CD4-positive, CD25-positive, alpha-beta regulatory T cell (primary cell): ENCODE measurements around the gene NCOA1. TPM values are rescaled to one million over a fixed set of nuclear protein-coding genes. Genes with fewer than 3 reads are reported as not detected.

ENCODE experiments used
- ATAC-seq, 2 donors: fragments of 150-1000 bp; cut with Tn5 transposase; one replicate each; pipeline ENCODE4 v1.10.0; 2021; ENCODE audit warnings: low read depth in 2 of 2, moderate number of reproducible peaks in 2 of 2, moderate library complexity in 1 of 2
- DNase-seq, 3 donors: peaks; one replicate each; pipeline versions ENCODE4 v3.0.0 to v3.0.0-alpha.2; 2012 to 2022; ENCODE audit warnings: mixed read lengths in 1 of 3
- H3K27ac ChIP-seq: one replicate; pipeline ENCODE4 v1.7.0; 2013; ENCODE audit warnings: mild to moderate bottlenecking, low read length; ENCODE audit not compliant: insufficient read depth, poor library complexity, severe bottlenecking
- H3K27me3 ChIP-seq: one replicate; pipeline ENCODE4 v1.7.0; 2013; ENCODE audit warnings: low read length; ENCODE audit not compliant: control insufficient read depth, insufficient read depth
- H3K36me3 ChIP-seq: one replicate; pipeline ENCODE4 v1.7.0; 2013; ENCODE audit warnings: mild to moderate bottlenecking, low read length, moderate library complexity; ENCODE audit not compliant: control insufficient read depth, insufficient read depth
- H3K4me1 ChIP-seq: 2 replicates; pipeline ENCODE4 v1.7.0; 2013; ENCODE audit warnings: mild to moderate bottlenecking, low read length; ENCODE audit not compliant: insufficient read depth, control insufficient read depth, poor library complexity, severe bottlenecking
- H3K4me3 ChIP-seq: one replicate; pipeline ENCODE4 v1.7.0; 2013; ENCODE audit warnings: low read depth, mild to moderate bottlenecking, low read length, moderate library complexity
- H3K9me3 ChIP-seq, 2 experiments: 1 replicate in 1 of 2; 2 replicates in 1 of 2; pipeline ENCODE4 v1.7.0; 2013; ENCODE audit warnings: low read length in 2 of 2, mild to moderate bottlenecking in 1 of 2, moderate library complexity in 1 of 2; ENCODE audit not compliant: control insufficient read depth in 2 of 2
- H3K27ac Mint-ChIP-seq, 3 donors: one replicate each; pipeline ENCODE4 v1.8.0; 2020 to 2022; ENCODE audit warnings: mild to moderate bottlenecking in 3 of 3, mixed read lengths in 3 of 3, moderate library complexity in 2 of 3
- H3K27me3 Mint-ChIP-seq: one replicate; pipeline ENCODE4 v1.8.0; 2022; ENCODE audit warnings: mild to moderate bottlenecking, mixed read lengths
- H3K36me3 Mint-ChIP-seq: one replicate; pipeline ENCODE4 v1.8.0; 2020; ENCODE audit warnings: mixed read lengths
- H3K4me1 Mint-ChIP-seq, 4 donors: one replicate each; pipeline ENCODE4 v1.8.0; 2020 to 2022; ENCODE audit warnings: mixed read lengths in 4 of 4, mild to moderate bottlenecking in 1 of 4
- H3K4me3 Mint-ChIP-seq, 4 donors: one replicate each; pipeline ENCODE4 v1.8.0; 2020 to 2022; ENCODE audit warnings: mild to moderate bottlenecking in 4 of 4, mixed read lengths in 4 of 4, moderate library complexity in 3 of 4
- H3K9me3 Mint-ChIP-seq, 7 donors: one replicate each; pipeline ENCODE4 v1.8.0; 2020 to 2022; ENCODE audit warnings: mixed read lengths in 7 of 7, mild to moderate bottlenecking in 3 of 7, moderate library complexity in 2 of 7
- polyA plus RNA-seq, 4 donors: library from polyadenylated mRNA; unstranded; fragments of 300-500 nt; fragmentation: Illumina TruSeq; gene quantifications; one replicate each; pipeline ENCODE4 v1.2.3, GENCODE V29; 2021
- total RNA-seq: library from RNA; stranded (reverse); gene quantifications from one replicate; pipeline ENCODE4 v1.2.3, GENCODE V29; 2022

The NCOA1 gene
- total and polyA plus RNA-seq, 5 donors from 2014 or later = 9.0 to 53.6 (median 15.2) TPM

DNA sequence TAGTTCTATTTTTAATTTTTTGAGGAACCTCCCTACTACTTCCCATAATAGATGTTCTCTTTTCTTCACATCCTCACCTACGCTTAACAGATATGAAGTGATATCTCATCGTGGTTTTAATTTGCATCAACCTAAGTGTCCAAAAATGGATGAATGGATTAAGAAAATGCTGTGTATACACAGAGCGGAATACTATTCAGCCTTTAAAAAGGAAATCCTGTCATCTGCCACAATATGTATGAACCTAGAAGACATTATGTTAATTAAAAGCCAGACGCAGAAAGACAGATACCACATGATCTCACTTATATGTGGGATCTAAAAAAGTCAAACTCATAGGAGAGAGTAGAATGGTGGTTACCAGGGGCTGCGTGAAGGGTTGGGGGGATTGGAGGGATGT is 189.1 kb downstream of the NCOA1 start:
- ATAC-seq (no peak), DNase-seq (no peak)
- Histone ChIP-seq H3K27ac (no peak overlapping the region), H3K9me3 (no peaks in the 10 kb centered on the region), H3K36me3 (peaks cover 26% of the 10 kb centered on the region), H3K4me3 (no peak overlapping the region), H3K27me3 (no peaks in the 10 kb centered on the region), H3K4me1 (no peaks in the 10 kb centered on the region)
- Mint-ChIP-seq H3K27me3 (no peaks in the 10 kb centered on the region), H3K36me3 (peaks cover 41% of the 10 kb centered on the region), H3K4me1 (peaks cover 0 to 5% (median 0%) of the 10 kb centered on the region in 4 donors), H3K27ac (peak overlapping the region in 1 of 3 donors; percentile 67), H3K9me3 (peaks cover 0 to 3% (median 0%) of the 10 kb centered on the region in 7 donors), H3K4me3 (no peak overlapping the region)

DNA sequence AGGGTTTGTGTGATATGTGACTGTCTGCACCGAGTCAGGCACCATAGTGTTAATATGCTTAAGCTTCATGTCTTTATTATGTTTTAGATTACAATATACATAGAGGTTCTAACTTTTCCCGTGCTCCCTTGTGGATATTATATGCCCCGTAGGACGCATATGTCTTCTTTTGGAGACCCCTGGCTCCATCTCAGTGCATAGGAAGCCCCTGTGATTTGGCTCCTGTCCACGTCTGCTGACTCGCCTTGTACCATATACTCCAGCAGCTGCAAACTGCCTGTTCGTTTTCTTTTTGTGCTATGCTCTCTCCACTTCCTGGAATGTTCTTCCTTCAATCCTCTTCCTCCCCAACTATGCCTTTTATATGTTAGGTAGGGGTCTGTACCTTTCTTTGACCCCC is 191.2 kb downstream of the NCOA1 start:
- DNase-seq (no peak), ATAC-seq (no peak)
- H3K4me1 Mint-ChIP-seq = peaks cover 0 to 11% (median 0%) of the 10 kb centered on the region in 4 donors
- Histone ChIP-seq H3K9me3 (no peaks in the 10 kb centered on the region), H3K27ac (no peak overlapping the region), H3K4me3 (no peak overlapping the region), H3K4me1 (no peaks in the 10 kb centered on the region), H3K36me3 (peaks cover 25% of the 10 kb centered on the region), H3K27me3 (no peaks in the 10 kb centered on the region)
- H3K27me3 Mint-ChIP-seq = no peaks in the 10 kb centered on the region
- peaks cover 0 to 5% (median 0%) of the 10 kb centered on the region in 7 donors for H3K9me3 Mint-ChIP-seq
- H3K4me3 Mint-ChIP-seq = no peak overlapping the region
- no peak overlapping the region for H3K27ac Mint-ChIP-seq
- peaks cover 49% of the 10 kb centered on the region for H3K36me3 Mint-ChIP-seq

DNA sequence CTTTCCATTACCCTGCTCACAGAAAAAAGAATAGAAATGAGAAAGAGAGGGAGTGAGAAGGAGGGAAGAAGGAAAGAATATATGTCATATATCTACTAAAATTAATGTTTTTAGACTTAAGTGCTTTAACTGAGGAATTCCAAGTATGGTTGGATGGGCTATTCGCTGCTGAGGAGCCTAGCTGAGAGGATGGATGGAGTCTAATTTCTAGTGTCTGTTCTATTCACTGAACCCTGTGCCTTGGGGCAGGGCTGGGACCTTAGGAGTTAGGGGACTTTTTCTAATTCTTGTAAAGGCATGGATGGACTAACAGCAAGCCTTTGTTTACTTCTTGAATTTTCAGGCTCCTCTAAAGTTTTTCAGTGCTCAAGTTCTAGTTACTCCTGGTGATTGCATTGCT is 192.4 kb downstream of the NCOA1 start:
- Histone ChIP-seq H3K4me1 (no peaks in the 10 kb centered on the region), H3K27ac (no peak overlapping the region), H3K27me3 (no peaks in the 10 kb centered on the region), H3K4me3 (no peak overlapping the region), H3K9me3 (no peaks in the 10 kb centered on the region), H3K36me3 (peaks cover 23% of the 10 kb centered on the region)
- DNase-seq = no peak
- peaks cover 0 to 5% (median 0%) of the 10 kb centered on the region in 7 donors for H3K9me3 Mint-ChIP-seq
- no peaks in the 10 kb centered on the region for H3K27me3 Mint-ChIP-seq
- H3K36me3 Mint-ChIP-seq = peaks cover 50% of the 10 kb centered on the region
- no peak overlapping the region for H3K27ac Mint-ChIP-seq
- H3K4me1 Mint-ChIP-seq = peaks cover 0 to 15% (median 7%) of the 10 kb centered on the region in 4 donors
- no peak for ATAC-seq
- H3K4me3 Mint-ChIP-seq = no peak overlapping the region

DNA sequence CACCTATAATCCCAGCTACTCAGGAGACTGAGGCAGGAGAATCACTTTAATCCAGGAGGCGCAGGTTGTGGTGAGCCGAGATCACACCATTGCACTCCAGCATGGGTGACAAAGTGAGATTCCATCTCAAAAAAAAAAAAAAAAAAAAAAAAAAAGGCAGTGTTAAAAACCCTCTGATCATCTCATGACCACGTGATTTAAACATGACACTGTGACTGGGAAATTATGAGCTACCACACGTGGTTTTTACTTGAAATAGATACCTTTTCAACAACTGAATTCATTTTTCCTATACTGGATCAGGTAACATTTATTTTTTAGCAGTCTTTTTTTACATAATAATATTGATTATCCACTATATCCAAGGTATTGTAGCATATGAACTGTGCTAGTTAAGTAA is 199.5 kb downstream of the NCOA1 start:
- Histone ChIP-seq H3K36me3 (peaks cover 26% of the 10 kb centered on the region), H3K27me3 (no peaks in the 10 kb centered on the region), H3K4me1 (no peaks in the 10 kb centered on the region), H3K4me3 (no peak overlapping the region), H3K9me3 (no peaks in the 10 kb centered on the region), H3K27ac (no peak overlapping the region)
- Mint-ChIP-seq H3K4me1 (peaks cover 4 to 15% (median 14%) of the 10 kb centered on the region in 4 donors), H3K9me3 (peaks cover 0 to 4% (median 0%) of the 10 kb centered on the region in 7 donors), H3K4me3 (no peak overlapping the region), H3K36me3 (peaks cover 48% of the 10 kb centered on the region), H3K27me3 (no peaks in the 10 kb centered on the region), H3K27ac (no peak overlapping the region)
- ATAC-seq = no peak
- no peak for DNase-seq

DNA sequence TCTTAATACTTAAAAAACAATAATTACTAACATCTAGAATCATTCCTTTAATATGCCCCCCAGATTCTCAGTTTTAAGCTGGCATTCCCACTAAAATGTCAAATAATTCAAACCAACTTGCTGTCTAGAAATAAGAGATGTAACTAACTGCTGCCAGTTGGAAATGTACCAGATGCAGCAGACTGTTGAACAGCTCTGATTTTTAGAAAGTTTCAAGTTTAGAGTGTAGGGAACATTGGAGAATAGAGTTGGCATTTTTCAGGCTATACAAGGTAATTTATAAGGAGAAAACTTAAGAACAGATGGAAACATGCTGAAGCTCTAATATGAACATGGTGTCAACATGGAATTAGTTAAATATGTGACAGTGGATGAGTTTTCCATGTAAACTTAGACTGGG is 200.8 kb downstream of the NCOA1 start:
- no peaks in the 10 kb centered on the region for H3K27me3 ChIP-seq
- no peak overlapping the region for H3K27ac ChIP-seq
- H3K36me3 ChIP-seq = peaks cover 26% of the 10 kb centered on the region
- no peak overlapping the region for H3K27ac Mint-ChIP-seq
- no peak for DNase-seq
- H3K9me3 ChIP-seq = no peaks in the 10 kb centered on the region
- H3K27me3 Mint-ChIP-seq = no peaks in the 10 kb centered on the region
- H3K4me1 Mint-ChIP-seq = peaks cover 4 to 15% (median 14%) of the 10 kb centered on the region in 4 donors
- no peak for ATAC-seq
- H3K4me1 ChIP-seq = no peaks in the 10 kb centered on the region
- H3K4me3 ChIP-seq = no peak overlapping the region
- no peak overlapping the region for H3K4me3 Mint-ChIP-seq
- H3K9me3 Mint-ChIP-seq = peaks cover 0 to 2% (median 0%) of the 10 kb centered on the region in 7 donors
- H3K36me3 Mint-ChIP-seq = peaks cover 38% of the 10 kb centered on the region

DNA sequence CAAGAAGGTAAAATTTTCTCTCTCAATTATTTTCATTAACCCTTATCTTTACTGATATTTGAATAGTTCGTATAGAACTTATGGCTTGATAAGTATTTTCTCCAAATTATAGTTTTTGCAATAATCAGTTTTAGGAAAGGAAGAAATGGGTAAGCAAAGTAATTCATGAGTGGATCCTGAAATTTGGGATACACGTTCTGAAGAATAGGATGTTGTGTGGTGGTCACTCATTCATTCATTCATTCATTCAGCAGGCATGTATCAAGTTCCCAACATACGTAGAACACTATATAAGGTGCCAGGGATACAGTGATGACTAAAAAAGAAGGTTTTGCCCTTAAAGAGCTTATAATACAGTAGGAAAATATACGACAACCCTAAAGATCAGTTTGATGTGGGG is 206.7 kb downstream of the NCOA1 start:
- Mint-ChIP-seq H3K36me3 (peaks cover 29% of the 10 kb centered on the region), H3K27ac (no peak overlapping the region), H3K4me1 (peaks cover 0 to 5% (median 3%) of the 10 kb centered on the region in 4 donors), H3K4me3 (no peak overlapping the region), H3K27me3 (no peaks in the 10 kb centered on the region), H3K9me3 (no peaks in the 10 kb centered on the region)
- H3K27me3 ChIP-seq = no peaks in the 10 kb centered on the region
- ATAC-seq (no peak), DNase-seq (no peak)
- no peak overlapping the region for H3K27ac ChIP-seq
- no peak overlapping the region for H3K4me3 ChIP-seq
- H3K9me3 ChIP-seq = no peaks in the 10 kb centered on the region
- H3K4me1 ChIP-seq = no peaks in the 10 kb centered on the region
- peaks cover 27% of the 10 kb centered on the region for H3K36me3 ChIP-seq

DNA sequence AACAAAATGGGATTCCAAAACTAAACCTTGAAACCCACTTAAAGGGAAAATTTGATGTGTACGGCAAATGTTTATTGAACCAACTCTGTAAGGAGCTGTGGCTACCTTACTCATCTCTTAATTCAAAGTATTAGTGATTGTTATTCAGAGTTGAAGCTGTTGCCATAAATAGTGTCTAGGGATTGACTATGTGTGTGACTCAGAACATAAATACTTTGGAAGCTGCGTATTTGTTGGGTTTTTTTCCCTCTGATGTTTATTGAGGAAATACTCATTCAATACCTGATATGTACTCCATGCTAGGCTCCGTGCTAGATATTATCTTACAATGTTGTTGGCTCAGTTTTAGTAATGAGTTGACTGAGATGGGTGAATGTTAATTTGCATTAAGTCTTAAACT is 211.7 kb downstream of the NCOA1 start:
- peaks cover 34% of the 10 kb centered on the region for H3K36me3 Mint-ChIP-seq

DNA sequence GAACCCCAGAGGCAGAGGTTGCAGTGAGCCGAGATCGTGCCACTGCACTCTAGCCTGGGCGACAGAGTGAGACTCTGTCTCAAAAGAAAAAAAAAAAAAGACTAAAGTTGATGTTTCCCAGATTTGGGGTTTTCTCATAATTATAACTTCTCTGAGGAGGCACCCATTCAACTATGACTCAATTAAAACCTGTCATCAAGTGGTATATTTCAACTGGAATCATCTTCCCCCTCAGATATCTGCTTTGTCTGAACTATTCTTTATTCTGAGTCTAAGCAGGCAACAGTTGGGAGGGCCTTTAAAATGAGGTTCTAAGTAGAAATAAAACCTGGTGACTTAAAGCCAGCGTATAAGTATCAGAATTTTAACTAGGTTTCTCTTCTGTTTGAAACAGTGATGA is 213.6 kb downstream of the NCOA1 start:
- Mint-ChIP-seq H3K27me3 (no peaks in the 10 kb centered on the region), H3K27ac (no peak overlapping the region), H3K9me3 (no peaks in the 10 kb centered on the region), H3K4me3 (no peak overlapping the region), H3K4me1 (peaks cover 0 to 10% (median 1%) of the 10 kb centered on the region in 4 donors), H3K36me3 (peaks cover 39% of the 10 kb centered on the region)
- Histone ChIP-seq H3K27me3 (no peaks in the 10 kb centered on the region), H3K4me3 (no peak overlapping the region), H3K36me3 (peaks cover 32% of the 10 kb centered on the region), H3K4me1 (no peaks in the 10 kb centered on the region), H3K27ac (no peak overlapping the region), H3K9me3 (no peaks in the 10 kb centered on the region)
- DNase-seq = no peak
- no peak for ATAC-seq

More for the DNA sequence above, 211.7 kb downstream of the NCOA1 start:
- Histone ChIP-seq H3K9me3 (no peaks in the 10 kb centered on the region), H3K4me3 (no peak overlapping the region), H3K36me3 (peaks cover 31% of the 10 kb centered on the region), H3K4me1 (no peaks in the 10 kb centered on the region), H3K27ac (no peak overlapping the region), H3K27me3 (no peaks in the 10 kb centered on the region)
- no peak overlapping the region for H3K27ac Mint-ChIP-seq
- no peaks in the 10 kb centered on the region for H3K9me3 Mint-ChIP-seq
- H3K27me3 Mint-ChIP-seq = no peaks in the 10 kb centered on the region
- DNase-seq = no peak
- H3K4me3 Mint-ChIP-seq = no peak overlapping the region
- no peak for ATAC-seq
- peaks cover 0 to 10% (median 0%) of the 10 kb centered on the region in 4 donors for H3K4me1 Mint-ChIP-seq
